GM19455 (cell line): Measurements from ENCODE around the gene LY6G5C.

Experiments
- ATAC-seq: cut with Tn5 transposase; IDR thresholded peaks from one replicate; pipeline ENCODE4 v1.9.1; 2021; ENCODE audit not compliant: unreplicated experiment

Gene LY6G5C, protein sequence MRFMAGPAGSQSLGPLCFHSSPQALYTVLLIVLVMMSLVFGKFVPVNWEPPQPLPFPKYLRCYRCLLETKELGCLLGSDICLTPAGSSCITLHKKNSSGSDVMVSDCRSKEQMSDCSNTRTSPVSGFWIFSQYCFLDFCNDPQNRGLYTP

GRCh38 chr6:31680226-31681134 is at the start of gene LY6G5C:
LY6G5C (minus strand) TSS chr6:31681067; CDS start chr6:31680373, 694 bp downstream.
- ATAC-seq = no peak

GRCh38 chr6:31729979-31730630 is 49.2 kb upstream of the LY6G5C start:
- ATAC-seq = peak; percentile 35

DNA sequence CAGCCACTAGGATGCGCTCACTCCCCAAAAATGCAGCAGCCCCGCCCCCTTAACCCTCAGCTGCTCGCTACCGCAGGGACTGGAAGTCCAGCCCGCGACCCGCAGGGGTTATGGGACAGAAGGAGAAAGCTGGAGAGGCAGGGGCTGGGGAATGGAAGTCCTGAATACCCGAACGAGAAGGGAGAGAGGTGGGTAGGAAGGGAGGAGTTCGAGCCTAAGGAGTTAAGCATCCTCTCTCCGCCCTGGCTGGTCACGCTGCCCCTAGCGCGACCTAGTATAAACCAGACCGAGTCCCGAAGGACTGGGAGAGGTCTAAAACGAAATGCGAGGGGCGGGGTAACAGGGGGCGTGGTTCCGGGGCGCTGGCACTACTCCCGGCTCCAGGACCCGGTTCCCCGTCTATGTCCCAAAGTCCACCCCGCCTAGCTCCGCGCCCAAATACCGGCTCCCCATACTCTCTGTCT is 48.7 kb upstream of the LY6G5C start:
- ATAC-seq = peak; percentile 42

DNA sequence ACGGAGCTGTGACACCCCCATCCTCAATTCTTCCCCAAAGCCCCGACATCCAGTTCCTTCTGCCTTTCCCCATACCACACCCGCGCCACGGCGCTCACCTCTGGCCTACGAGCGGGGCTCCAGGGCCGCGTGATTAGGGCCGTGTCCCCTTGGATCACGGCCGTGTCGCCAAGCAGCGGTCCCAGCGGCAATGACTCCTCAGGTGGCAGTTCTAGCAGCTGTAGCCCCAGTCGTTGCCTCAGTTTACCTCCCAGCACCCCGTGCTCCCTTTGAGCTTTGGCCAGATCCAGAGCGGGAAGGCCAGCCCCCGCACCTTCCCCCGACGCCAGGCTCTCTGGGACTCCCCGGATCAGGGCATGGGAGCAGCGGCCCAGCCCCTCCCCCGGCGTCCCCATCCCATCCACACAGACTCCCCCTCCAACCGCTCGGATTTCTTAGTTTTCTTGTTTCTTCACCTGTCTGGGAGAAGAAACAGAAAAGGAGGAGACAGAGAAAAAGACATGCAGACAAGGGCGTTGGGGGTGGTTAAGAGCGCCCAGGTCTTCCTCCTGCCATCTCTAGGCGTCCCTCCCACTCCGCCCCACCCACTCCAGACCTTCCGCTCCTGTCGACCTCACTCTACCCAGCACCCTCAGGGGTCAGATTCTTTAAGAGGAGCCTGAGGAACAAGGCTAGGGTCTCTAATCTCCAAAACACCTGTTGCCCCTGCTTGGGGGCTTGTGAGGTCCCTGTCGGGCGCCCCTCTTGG is 48.1 kb upstream of the LY6G5C start, which contains the start of gene DDAH2:
TSS of gene DDAH2 (minus strand) at position 533 of the 748 bp plus-strand sequence. CDS start at position 395, 138 bp downstream.
- no peak for ATAC-seq

DNA sequence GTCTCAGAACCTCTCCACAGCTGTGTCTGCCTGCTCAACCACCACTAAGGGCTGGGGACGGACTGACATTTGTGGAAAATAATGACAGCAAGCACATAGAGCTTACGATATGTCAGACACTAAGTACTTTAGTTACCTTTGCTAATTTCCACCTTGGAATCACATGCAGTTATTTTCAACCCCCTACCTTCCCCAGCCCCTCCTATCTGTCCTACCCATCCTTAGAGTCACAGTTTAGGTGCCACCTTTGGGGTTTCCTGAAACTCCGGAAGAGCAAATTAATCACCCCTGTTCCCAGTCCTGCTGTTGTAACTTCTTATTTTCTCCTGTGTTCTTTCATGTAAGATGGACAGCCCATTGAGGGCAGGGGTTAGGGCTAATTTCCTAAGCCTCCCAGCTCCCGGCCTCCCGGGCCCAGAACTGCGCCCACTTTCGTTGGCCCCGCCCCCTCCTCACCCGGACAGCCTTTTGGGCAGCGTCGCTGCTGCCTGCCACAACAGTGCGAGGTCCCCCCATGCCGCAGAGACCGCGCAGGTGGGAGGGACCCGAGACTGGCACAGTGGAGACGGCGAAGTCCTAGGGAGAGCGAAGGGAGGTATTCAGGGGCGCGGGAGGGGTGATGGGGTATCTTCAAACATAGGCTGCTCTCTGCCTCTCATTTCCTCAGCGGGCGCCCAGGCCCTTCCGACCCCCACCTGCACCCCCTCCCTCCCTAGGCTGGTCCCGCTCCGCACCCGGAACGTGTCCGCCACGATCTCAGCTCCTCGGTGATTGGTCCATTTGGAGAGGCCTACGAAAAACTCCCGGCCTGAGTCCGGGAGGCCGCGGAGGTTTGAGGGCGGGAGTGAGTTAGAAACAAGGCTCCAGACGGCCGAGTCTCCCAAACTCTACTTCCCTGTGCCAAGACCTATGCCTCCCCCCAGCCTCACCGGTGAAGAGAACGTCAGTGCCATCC is 47.1 kb upstream of the LY6G5C start:
- ATAC-seq = no peak

GRCh38 chr6:31727034-31727716 is 46.3 kb upstream of the LY6G5C start:
- no peak for ATAC-seq

- no peak for ATAC-seq
These were observed 44.9 kb upstream of the LY6G5C start for GRCh38 chr6:31725502-31726350.

DNA sequence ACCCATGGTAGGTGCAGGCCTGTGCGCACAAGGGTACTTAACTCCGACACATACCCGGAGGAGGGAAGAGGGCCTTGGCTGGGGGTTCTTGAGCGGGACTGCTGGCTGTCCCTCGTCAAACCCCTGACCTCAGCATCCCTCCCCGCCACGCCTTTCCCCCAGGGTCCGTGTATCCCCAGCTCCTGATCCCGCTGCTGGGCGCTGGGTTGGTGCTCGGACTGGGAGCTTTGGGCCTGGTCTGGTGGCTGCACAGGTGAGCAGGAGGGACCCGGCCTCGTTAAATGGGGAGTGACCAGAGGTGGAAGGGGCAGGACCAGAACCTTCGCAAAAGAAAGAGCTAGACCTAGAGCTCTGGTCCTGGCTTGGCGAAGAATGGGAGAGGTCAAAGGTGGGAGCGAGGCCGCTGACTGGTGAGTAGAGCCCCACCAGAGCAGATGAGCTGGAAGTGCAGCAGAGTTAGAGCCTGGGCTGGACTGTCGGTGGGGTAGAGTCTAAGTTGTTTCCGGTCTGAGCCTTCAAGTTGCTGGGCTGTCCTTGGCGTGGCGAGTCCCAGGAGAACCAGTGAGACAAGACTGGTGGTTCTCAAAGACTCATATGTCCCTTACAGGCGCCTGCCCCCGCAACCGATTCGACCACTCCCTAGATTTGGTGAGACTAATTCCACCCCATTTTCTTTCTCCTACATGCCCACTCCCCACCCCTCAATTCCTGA is 43.3 kb upstream of the LY6G5C start:
- no peak for ATAC-seq

GRCh38 chr6:31723245-31723979 is 42.5 kb upstream of the LY6G5C start, which contains the start of gene MPIG6B:
MPIG6B (plus strand) TSS chr6:31723373; CDS start chr6:31723384, 11 bp downstream.
- ATAC-seq = no peak

DNA sequence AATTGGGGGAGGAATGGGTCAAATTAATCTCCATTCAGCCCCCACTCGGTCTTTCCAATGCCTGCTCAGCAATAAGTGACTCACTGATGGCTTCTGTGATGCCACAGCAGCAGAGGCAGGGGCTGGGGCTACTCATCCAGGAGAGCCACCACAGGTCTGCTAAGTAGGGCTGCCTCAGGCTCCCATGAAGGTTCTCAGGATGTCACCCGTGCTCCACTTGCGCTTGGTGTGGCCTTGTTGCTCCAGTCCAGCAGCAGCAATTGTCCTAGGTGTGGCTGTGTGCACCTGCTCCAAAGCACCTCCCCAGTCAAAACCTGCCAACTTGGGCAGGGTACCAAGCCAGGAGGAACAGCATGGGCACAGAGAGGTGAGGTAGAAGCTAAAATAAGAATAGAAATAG is 41.3 kb upstream of the LY6G5C start:
- ATAC-seq = no peak

DNA sequence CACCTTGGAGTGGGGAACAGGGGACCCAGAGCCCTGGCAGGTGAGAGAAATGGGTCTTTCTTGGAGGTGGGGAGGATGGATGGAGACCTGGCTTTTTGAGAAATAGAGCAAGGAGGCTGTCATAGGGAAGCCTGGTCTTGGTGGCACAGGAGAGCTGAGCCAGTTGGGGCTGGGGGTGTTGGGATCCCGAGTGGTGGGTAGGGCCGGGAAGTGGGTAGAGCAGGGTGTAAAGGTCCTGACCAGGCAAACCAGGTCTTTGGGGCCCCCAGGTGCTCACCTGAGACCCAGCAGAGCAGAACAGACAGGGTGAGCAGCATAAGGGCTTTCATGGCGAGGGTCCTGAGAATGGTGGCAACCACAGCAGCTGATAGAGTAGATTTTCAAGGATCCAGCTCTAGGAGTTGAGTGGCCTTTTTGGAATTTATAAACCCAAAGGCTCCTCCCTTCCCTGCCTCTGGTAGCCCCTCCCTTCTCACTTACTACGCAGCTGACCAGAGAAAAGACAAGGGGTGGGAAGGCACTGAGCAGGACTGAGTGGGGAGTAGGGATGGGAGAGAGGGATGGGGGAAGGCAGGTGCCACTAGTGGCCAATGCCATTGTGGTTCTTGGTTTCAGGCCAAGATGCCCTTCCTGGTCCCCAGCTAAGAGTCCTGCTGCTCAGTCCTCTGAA is 40.6 kb upstream of the LY6G5C start, which contains the start of gene LY6G6C:
TSS of gene LY6G6C (minus strand) at position 396 of the 670 bp plus-strand sequence. CDS start at position 329, 67 bp downstream.
- ATAC-seq = no peak

DNA sequence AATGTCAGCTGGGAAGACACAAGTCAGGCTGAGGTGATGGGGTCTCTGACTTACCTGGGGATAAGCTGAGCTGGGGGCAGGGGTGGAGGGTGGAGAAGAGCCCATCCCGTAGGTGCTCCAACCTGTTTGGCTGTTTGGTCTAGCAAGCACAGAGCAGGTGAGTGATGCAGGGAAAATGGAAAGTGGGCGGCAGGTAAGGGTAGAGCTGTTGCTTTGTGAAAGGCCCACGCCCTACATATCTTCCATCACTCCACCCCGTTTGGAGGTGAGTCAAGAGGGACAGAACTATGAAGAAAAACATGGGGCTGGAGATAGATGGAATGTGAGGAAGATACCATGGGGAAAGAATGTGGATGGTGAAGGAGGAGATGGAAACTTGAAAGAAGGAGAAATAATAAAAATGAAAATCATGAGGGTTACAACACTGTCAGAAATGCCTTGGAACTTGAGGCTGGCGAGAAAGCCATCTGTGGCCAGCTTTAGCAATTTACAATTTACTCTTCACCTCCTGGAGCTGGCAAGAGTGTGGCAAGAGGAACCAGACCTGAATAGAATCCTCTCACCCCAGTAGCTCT is 39.4 kb upstream of the LY6G5C start:
- no peak for ATAC-seq

DNA sequence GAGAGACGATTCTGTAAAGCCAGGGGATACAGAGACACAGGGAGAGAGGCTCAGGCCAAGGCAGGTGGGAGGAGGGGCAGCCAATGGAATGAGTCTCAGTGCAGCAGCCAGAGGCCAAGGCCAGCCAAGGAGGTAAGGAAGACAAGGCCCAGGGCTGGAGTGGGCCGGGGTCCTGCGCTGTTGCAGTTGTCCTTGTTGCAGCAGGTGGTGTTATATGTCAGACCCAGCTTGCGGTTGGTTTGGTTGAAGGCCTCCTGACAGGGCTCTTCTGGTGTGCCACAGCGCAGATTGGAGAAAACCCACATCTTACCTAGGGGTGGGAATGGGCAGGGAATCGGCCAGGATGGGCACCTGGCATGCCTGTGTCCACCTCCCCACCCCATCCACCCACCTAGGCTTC is 38.1 kb upstream of the LY6G5C start:
- ATAC-seq = no peak

DNA sequence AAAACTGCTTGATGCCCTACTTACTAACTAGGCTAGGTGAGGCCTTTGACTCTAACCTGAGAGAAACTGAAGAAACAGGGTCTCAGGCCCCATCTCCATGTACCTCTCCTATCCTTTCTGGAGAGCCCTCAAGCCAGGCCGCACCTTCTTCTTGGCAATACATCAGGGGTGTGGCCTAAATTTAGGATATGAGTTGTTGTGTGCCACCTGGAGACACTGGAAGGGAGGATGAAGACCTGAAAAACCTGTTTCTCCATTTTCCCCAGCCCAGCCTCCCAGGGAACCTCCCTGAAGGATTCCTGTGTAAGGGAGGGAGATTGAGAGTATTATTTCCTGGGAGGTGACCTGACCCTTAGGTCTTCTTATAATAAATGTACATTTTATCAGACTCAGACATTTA is 37.4 kb upstream of the LY6G5C start:
- ATAC-seq = no peak

DNA sequence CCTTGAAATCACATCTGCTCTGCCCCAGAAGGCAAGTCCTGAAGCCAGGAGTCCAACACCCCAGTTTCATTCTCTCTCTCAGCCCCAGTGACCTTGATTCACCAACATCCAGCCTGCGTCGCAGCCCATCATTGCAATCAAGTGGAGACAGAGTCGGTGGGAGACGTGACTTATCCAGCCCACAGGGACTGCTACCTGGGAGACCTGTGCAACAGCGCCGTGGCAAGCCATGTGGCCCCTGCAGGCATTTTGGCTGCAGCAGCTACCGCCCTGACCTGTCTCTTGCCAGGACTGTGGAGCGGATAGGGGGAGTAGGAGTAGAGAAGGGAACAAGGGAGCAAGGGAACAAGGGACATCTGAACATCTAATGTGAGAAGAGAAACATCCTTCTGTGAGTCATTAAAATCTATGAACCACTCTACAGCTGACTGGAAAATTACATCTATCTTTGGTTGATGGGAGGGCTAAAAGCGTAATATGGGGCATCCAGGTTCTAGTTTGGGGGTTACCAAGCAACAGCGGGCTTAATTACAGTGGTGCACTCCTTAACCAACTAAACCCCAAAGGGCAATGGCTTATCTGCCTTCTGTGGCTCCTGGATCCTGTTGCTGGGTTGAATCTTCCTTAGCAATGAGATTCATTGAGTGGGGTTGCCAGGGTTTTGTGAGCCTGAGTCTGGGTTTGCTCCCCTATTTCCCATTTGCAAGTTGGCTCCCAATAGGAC is 36.8 kb upstream of the LY6G5C start:
- ATAC-seq = no peak
